Brain microvascular endothelial cell (primary cell): ENCODE data around the gene SRRM1.
A peak's percentile ranks its signal among the peaks of the same experiment; 100 is the strongest.
"Not testable (repeated sequence)": the region's sequence is repeated elsewhere in the genome, so short reads cannot be mapped to it uniquely, and the experiment has no call there.

ENCODE experiments used
- DNase-seq: peaks from one replicate; pipeline ENCODE4 v3.0.0-alpha.2; 2020
- H3K27ac ChIP-seq: fragments of 250-450 bp; sonication (Bioruptor Pico); 2 replicates; pipeline ENCODE4 v1.5.1; 2020; ENCODE audit warnings: mild to moderate bottlenecking, moderate library complexity
- H3K27me3 ChIP-seq: fragments of 250-450 bp; sonication (Bioruptor Pico); replicated peaks from 2 replicates; pipeline ENCODE4 v1.5.1; 2020; ENCODE audit warnings: mild to moderate bottlenecking
- H3K36me3 ChIP-seq: fragments of 250-450 bp; sonication (Bioruptor Pico); replicated peaks from 2 replicates; pipeline ENCODE4 v1.5.1; 2020; ENCODE audit warnings: mild to moderate bottlenecking
- H3K4me3 ChIP-seq: 2 replicates; pipeline ENCODE4 v1.5.1; 2011; ENCODE audit warnings: low read depth, mild to moderate bottlenecking, control low read depth, low read length, moderate library complexity
- in situ Hi-C: cut with HindIII; loops from 2 replicates; pipeline ENCODE4 v1.10.0; 2017; ENCODE audit warnings: low sequenced_read_pairs, low pct_ligation_motif_present
- TF ChIP-seq, protein P1 (sequence below): IDR thresholded peaks from 2 replicates; pipeline ENCODE4 v1.5.1; 2011; ENCODE audit warnings: low read depth, mild to moderate bottlenecking, moderate library complexity, low read length, control low read depth, inconsistent platforms; ENCODE audit errors: missing control alignments

Gene SRRM1

DNA sequence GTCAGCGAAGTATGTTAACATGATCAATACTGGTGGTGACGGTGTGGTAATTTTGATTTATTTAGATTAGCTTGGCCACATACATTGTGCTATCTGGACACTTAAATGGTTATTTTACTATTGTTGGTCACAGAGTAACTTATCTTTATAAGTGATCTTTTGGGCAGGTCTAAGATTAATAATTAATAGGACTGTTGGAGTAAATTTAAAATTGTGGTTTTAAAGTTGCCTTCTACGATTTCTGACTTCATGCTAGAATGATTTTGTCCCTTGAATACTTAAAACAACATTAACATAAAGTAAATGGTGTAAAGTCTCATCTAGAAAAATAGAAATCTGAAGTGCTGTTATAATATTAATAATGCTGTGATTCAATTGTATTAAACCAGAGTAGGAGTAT lies 14.7 kb downstream of the SRRM1 start:
- TF ChIP-seq, protein P1, sequence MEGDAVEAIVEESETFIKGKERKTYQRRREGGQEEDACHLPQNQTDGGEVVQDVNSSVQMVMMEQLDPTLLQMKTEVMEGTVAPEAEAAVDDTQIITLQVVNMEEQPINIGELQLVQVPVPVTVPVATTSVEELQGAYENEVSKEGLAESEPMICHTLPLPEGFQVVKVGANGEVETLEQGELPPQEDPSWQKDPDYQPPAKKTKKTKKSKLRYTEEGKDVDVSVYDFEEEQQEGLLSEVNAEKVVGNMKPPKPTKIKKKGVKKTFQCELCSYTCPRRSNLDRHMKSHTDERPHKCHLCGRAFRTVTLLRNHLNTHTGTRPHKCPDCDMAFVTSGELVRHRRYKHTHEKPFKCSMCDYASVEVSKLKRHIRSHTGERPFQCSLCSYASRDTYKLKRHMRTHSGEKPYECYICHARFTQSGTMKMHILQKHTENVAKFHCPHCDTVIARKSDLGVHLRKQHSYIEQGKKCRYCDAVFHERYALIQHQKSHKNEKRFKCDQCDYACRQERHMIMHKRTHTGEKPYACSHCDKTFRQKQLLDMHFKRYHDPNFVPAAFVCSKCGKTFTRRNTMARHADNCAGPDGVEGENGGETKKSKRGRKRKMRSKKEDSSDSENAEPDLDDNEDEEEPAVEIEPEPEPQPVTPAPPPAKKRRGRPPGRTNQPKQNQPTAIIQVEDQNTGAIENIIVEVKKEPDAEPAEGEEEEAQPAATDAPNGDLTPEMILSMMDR = no peak
- peaks cover 71% of the 10 kb centered on the region for H3K36me3 ChIP-seq
- DNase-seq = no peak

GRCh38 chr1:24659166-24659904 lies 16.2 kb downstream of the SRRM1 start:
- H3K27ac ChIP-seq = no peak overlapping the region
- no peaks in the 10 kb centered on the region for H3K27me3 ChIP-seq
- TF ChIP-seq, protein P1 = no peak
- H3K4me3 ChIP-seq = no peak overlapping the region
- in situ Hi-C loops = loop anchor here (25.0 kb wide), 1 partner anchor 178 kb away; no protein-coding TSS in a partner anchor
- DNase-seq = no peak
- peaks cover 72% of the 10 kb centered on the region for H3K36me3 ChIP-seq

More for the DNA sequence above, 14.7 kb downstream of the SRRM1 start:
- in situ Hi-C loops = loop anchor here (25.0 kb wide), 1 partner anchor 180 kb away; no protein-coding TSS in a partner anchor
- H3K4me3 ChIP-seq = no peak overlapping the region
- no peaks in the 10 kb centered on the region for H3K27me3 ChIP-seq
- no peak overlapping the region for H3K27ac ChIP-seq

GRCh38 chr1:24659993-24660665 lies 17.0 kb downstream of the SRRM1 start:
- H3K36me3 ChIP-seq = peaks cover 72% of the 10 kb centered on the region
- DNase-seq = no peak
- TF ChIP-seq, protein P1 = no peak
- in situ Hi-C loops = loop anchor here (25.0 kb wide), 1 partner anchor 177 kb away; no protein-coding TSS in a partner anchor
- no peak overlapping the region for H3K27ac ChIP-seq
- H3K27me3 ChIP-seq = no peaks in the 10 kb centered on the region
- H3K4me3 ChIP-seq = no peak overlapping the region

DNA sequence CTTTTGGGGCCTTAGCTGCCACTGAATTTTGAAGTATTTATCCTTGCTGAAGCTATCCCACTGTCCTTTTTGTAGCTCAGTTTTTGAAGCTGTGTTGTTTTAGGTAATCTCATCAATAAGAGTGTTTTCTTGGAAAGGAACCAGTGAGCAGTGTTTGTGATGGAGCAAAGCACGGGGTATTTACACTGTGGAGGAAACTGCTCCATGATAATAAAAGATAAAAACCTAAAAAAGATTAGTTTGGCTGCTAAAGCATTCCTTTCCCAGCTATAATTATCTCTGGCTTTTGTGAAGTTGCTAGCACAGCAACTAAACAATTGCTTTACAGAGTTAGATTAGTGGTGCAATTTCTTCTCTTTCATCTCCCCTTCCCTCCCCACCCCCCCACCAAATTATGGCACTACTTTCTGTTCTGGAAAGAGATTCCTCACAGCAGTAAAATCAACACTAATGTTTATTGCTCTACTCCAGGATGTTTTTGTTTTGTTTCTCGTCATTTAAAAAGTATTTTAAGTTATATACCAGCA lies 21.5 kb downstream of the SRRM1 start:
- H3K27ac ChIP-seq = no peak overlapping the region
- TF ChIP-seq, protein P1 = no peak
- no peak overlapping the region for H3K4me3 ChIP-seq
- H3K36me3 ChIP-seq = peaks cover 73% of the 10 kb centered on the region
- in situ Hi-C loops = loop anchor here (25.0 kb wide), 1 partner anchor 173 kb away; no protein-coding TSS in a partner anchor
- no peaks in the 10 kb centered on the region for H3K27me3 ChIP-seq
- no peak for DNase-seq

DNA sequence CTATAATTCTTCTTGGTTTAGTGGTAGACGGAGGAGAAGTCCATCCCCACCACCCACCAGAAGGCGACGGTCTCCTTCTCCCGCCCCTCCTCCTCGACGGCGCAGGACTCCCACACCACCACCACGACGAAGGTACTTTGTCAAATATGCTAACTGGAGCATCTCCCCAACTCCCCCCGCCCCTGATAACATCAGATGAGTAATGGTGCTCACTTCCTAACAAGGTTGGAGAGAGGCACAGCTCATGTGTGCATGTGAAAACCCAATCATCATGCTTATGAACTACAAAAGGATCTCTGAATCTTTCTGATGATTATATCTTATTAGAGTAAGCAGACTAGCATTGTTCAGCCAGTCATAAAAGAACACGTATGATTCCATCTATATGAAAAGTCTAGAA lies 23.7 kb downstream of the SRRM1 start:
- Histone ChIP-seq H3K4me3 (no peak overlapping the region), H3K36me3 (peaks cover 89% of the 10 kb centered on the region), H3K27ac (no peak overlapping the region), H3K27me3 (no peaks in the 10 kb centered on the region)
- TF ChIP-seq, protein P1 = no peak
- DNase-seq = no peak
- in situ Hi-C loops = loop anchor here (25.0 kb wide), 1 partner anchor 171 kb away; no protein-coding TSS in a partner anchor

GRCh38 chr1:24671372-24671771 lies 28.3 kb downstream of the SRRM1 start:
- not testable (repeated sequence) for H3K27me3 ChIP-seq, H3K4me3 ChIP-seq, DNase-seq, H3K27ac ChIP-seq
- in situ Hi-C loops = loop anchor here (25.0 kb wide), 1 partner anchor 166 kb away; no protein-coding TSS in a partner anchor
- peaks cover 73% of the 10 kb centered on the region for H3K36me3 ChIP-seq

DNA sequence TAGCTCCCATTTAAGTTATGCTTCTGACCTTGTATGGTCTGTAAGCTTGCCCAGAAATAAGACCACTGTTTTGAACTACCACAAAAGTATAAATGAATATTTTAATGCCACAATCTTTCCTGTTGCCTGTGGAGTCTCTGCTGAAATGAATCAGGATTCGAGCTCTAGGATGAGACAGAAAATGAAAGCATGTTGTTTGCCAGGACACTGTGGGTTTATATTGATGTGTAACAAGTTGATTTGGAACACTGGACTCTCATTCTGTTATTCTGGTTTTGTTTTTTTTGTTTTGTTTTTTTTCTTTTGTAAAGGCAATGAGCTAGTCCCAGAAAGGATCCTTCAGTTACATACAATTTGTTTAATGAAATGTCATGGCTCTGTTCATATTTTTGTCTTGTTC lies 29.6 kb downstream of the SRRM1 start:
- DNase-seq = peak; percentile 43
- H3K27me3 ChIP-seq, H3K4me3 ChIP-seq: not testable (repeated sequence)
- in situ Hi-C loops = loop anchor here (25.0 kb wide), 1 partner anchor 165 kb away; no protein-coding TSS in a partner anchor
- peaks cover 60% of the 10 kb centered on the region for H3K36me3 ChIP-seq
- H3K27ac ChIP-seq = peak overlapping the region; percentile 69
